Hypothalamus (tissue), 51 donors: Measurements from ENCODE around the gene EPB41L1.

Source experiments
- DNase-seq, 51 donors: peaks; one replicate each; lab custom pipeline; 2025; lab: John Stamatoyannopoulos, UW

The EPB41L1 gene

GRCh38 chr20:36252511-36252910 is 98.0 kb downstream of the EPB41L1 start:
- no peak for DNase-seq

GRCh38 chr20:36253036-36253435 is 98.5 kb downstream of the EPB41L1 start:
- DNase-seq: no peak

- no peak for DNase-seq
Observed at GRCh38 chr20:36254076-36254475, 99.5 kb downstream of the EPB41L1 start.

- peak in 2 of 51 donors; percentile 9 to 12 for DNase-seq
Observed at GRCh38 chr20:36255445-36255844, 100.9 kb downstream of the EPB41L1 start.

- DNase-seq: no peak
Observed at GRCh38 chr20:36259177-36260061, 104.9 kb downstream of the EPB41L1 start.

GRCh38 chr20:36260316-36260715 is 105.8 kb downstream of the EPB41L1 start:
- DNase-seq: no peak

- no peak for DNase-seq
Observed at GRCh38 chr20:36261389-36262105, 107.0 kb downstream of the EPB41L1 start.

GRCh38 chr20:36262440-36262839 is 107.9 kb downstream of the EPB41L1 start:
- DNase-seq: no peak

- DNase-seq: no peak
Observed at GRCh38 chr20:36264426-36265246, 110.1 kb downstream of the EPB41L1 start.

GRCh38 chr20:36266189-36266588 is 111.6 kb downstream of the EPB41L1 start:
- no peak for DNase-seq

- peak in 2 of 51 donors; percentile 8 to 19 for DNase-seq
Observed at GRCh38 chr20:36267605-36268381, 113.3 kb downstream of the EPB41L1 start.

- DNase-seq: peak in 3 of 51 donors; percentile 11 to 46 (median 42)
Observed at GRCh38 chr20:36268440-36269342, 114.2 kb downstream of the EPB41L1 start.

- DNase-seq: no peak
Observed at GRCh38 chr20:36269507-36269906, 115.0 kb downstream of the EPB41L1 start.

- DNase-seq: no peak
Observed at GRCh38 chr20:36270744-36271638, 116.5 kb downstream of the EPB41L1 start.

- no peak for DNase-seq
Observed at GRCh38 chr20:36271639-36272546, 117.4 kb downstream of the EPB41L1 start.

GRCh38 chr20:36272547-36273220 is 118.1 kb downstream of the EPB41L1 start:
- DNase-seq: no peak
